DND-41 (cell line): Measurements from ENCODE around the gene ATXN2.

Experiments used
- CTCF ChIP-seq: IDR thresholded peaks from 2 replicates; pipeline ENCODE4 v1.5.1; 2012; ENCODE audit warnings: borderline replicate concordance, low read length, moderate library complexity, mild to moderate bottlenecking; ENCODE audit not compliant: poor library complexity, severe bottlenecking; ENCODE audit errors: extremely low read depth
- EZH2 ChIP-seq: IDR thresholded peaks from 3 replicates; pipeline ENCODE4 v1.6.1; 2012; ENCODE audit warnings: borderline replicate concordance, low read depth, mild to moderate bottlenecking, moderate library complexity, low read length, inconsistent platforms; ENCODE audit not compliant: severe bottlenecking

- TF ChIP-seq CTCF (peak; percentile 80), EZH2 (no peak)
These were observed 69.4 kb downstream of the ATXN2 start for GRCh38 chr12:111529424-111530368.
